GM19395 (cell line): ENCODE results near the gene KRABD2.
"Not testable (repeated sequence)": the region's sequence is repeated elsewhere in the genome, so short reads cannot be mapped to it uniquely, and the experiment has no call there.

Source experiments
- ATAC-seq: cut with Tn5 transposase; IDR thresholded peaks from one replicate; pipeline ENCODE4 v1.9.1; 2021; ENCODE audit warnings: mild to moderate bottlenecking, moderate library complexity; ENCODE audit not compliant: unreplicated experiment

The KRABD2 gene

DNA sequence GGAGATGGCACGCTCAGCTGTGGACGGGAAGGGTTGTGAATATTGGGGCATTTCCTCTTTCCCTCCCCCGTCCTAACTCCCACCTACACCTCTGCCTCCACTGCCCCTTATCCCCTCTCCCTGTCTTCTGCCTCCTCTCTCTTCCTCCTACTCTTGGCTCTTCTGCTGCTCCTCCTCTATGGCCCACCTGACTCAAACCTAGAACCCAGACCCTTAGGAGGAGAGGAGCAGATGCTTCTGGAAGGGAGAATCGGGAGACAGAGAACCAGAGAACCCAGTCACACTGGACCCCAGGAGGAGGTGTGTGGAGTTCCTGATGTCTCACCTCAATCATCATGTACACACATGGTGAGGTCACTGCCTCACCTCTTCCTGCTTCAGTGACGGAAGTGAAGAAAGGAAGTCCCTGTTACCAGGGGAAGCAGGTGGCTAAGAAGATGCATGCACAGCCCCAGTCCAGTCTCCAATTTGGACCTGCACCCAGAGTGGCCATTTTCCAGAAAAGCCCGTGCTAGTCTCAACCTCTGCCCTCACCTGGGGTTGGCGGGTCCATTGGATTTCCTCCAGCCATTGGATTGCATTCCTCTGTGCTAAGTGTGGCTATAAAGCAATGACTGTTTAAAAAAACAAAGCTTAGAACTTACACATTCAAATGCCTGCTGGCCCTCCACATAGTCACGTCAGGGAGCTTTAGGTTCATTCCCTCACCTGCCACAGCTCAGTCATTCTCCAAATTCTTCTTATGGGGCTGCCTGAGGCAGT lies 17.1 kb upstream of the KRABD2 start:
- no peak for ATAC-seq

- ATAC-seq = no peak
Measured at GRCh38 chr17:8392674-8393469, 16.4 kb upstream of the KRABD2 start.

DNA sequence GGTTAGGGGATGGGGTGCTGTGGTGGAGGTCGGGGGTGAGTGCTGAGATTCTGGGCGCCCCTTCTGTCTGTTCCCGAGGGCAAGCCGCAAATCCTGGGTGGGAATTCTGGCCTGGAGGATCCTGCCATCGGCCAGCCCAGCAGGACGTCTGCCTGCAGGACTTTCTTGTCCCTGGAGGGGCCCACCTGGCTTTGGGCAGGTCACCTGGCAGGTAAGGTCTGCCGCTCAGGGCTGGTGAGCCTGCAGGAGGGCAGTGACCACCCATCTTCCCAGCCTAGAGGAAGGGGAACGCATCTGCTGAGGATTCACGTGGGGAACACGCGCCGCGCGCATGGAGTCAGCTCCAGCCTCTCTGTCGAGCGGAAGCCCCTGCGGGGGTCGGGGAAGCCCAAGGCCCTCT lies 15.8 kb upstream of the KRABD2 start:
- ATAC-seq = no peak

- ATAC-seq = no peak
Measured at GRCh38 chr17:8391711-8392110, 15.2 kb upstream of the KRABD2 start.

DNA sequence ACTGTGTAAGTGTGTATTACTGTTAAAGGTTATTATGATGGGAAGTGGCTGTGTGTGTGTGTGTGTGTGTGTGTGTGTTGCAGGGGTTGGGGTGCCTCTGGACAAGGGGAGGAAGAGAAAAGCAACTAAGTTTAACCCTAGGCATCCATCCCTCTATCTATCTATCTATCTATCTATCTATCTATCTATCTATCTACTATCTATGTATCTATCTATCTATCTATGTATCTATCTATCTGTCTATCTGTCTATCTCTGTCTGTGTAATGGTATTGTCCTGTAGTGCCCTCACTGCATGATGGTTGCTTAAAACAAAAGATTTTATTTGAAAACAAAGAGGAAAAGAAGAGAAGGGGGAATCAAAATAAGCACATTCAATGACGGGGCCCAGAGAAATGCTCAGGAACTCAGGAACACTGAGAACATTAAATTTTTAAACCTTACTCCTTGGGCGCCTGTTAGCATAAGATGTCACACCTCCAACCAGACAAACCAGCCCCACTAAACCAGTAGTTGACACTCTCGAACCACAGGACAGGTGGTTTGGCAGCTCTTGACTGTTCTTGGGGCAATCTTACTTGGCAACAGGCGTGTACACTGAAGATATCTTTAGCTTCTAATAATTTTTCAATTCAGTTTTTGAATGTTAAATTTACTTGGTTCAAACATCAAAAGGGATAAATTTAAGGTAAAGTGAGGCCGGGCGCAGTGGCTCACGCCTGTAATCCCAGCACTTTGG lies 11.6 kb upstream of the KRABD2 start:
- ATAC-seq = no peak

DNA sequence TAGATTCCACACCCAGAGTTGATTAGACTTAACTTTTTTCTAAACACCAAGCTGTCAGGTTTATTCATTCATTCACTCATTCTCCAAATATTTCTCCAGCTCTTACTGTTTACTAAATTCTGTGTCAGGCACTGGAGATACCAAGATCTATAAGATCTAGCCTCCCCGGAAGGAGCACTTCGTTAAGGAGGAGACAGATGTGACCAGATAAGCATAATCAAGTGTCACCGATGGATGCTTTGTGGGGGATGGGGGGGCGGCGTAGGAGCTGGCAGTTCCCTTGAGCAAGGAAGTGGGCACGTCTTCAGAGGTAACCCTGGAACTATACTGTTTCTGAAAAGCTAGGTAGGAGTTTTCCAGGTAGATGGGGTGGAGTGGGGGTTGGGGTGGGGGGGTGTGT lies 10.3 kb upstream of the KRABD2 start:
- no peak for ATAC-seq

- no peak for ATAC-seq
Measured at GRCh38 chr17:8384801-8385378, 8.4 kb upstream of the KRABD2 start.

- ATAC-seq = peak; percentile 87
Measured at GRCh38 chr17:8383143-8383822, 6.8 kb upstream of the KRABD2 start, which contains the start of gene RPL26. Gene RPL26 (minus strand): TSS chr17:8383193. CDS start chr17:8382310, 883 bp downstream.

- peak; percentile 23 for ATAC-seq
Measured at GRCh38 chr17:8382880-8383142, 6.3 kb upstream of the KRABD2 start.

- no peak for ATAC-seq
Measured at GRCh38 chr17:8382052-8382879, 5.8 kb upstream of the KRABD2 start.

DNA sequence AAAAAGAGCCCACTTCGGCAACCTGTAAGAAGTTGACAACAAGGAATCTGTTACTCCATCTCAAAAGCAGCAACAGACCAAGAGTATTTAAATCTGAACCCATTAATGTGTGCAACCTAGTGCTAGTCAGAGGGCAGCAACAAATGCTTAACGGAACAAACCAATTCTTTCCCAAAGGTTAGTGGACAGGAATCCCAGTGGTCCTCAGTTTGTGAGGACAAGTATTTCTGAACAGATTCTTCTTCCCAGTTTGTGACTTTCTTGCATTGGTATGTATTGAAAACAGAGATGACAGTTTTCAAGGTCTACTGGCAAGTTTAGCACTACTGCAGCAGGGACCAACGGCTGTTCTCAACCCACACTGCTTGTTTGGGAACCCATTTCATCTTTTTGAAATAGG lies 3.5 kb upstream of the KRABD2 start:
- ATAC-seq = no peak

DNA sequence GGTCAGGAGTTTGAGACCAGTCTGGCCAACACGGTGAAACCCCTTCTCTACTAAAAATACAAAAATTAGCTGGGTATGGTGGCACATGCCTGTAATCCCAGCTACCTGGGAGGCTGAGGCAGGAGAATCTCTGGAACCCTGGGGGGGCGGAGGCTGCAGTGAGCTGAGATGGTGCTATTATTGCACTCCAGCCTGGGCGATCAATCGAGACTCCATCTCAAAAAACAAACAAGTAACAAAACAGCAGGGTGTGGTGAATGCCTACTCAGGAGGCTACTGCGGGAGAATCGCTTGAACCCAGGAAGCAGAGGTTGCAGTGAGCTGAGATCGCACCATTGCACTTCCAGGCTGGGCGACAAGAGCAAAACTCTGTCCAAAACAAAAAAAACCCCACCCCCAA lies 1.6 kb upstream of the KRABD2 start:
- not testable (repeated sequence) for ATAC-seq

DNA sequence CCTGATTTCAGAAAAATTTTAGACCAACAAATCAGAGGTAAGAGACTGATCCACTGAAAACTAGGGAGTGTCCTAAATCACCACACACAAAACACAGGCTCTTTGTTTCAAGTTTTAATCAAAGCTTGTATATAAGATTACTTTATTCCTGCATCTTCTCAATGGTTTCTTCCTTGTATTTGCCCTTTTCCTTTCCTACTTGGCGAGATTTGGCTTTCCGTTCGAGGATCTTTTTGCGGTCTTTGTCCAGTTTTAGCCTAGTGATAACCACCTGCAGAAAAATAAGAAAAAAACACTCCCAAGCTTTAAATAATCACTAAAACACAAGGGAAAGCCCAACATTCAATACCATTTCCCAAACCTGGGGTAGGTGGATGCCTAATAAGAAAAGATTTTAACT lies 918 bp upstream of the KRABD2 start:
- no peak for ATAC-seq

DNA sequence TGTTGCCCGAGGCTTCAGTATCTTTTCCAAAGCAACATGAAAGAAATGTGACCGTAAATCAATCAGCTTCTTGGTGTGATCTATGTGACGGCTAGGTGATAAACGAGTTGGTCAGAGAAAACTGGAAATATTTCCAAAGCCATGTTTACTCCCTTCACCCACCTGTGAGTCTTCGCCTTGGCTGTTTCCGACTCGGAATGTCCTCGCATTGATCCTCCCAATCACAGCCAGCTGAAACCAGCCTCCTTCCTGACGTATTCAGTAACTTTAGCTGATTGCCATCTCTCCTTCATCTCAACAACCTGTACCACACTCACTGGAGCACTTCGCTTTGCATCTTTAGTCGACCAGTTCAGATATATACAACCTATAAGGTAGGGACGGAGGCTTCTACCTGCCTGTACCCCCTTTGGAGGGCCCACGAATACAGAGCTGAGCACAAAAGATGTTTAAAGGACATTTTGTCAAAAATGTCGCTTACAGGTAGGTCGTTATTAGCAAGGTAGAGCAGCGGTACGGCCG lies 705 bp downstream of the KRABD2 start:
- ATAC-seq = peak; percentile 14

DNA sequence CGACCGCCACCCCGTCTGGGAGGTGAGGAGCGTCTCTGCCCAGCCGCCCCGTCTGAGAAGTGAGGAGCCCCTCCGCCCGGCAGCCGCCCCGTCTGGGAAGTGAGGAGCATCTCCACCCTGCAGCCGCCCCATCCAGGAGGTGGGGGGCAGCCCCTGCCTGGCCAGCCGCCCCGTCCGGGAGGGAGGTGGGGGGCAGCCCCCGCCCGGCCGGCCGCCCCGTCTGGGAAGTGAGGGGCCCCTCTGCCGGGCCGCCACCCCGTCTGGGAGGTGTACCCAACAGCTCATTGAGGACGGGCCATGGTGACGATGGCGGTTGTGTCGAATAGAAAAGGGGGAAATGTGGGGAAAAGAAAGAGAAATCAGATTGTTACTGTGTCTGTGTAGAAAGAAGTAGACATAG lies 2.6 kb downstream of the KRABD2 start:
- ATAC-seq = not testable (repeated sequence)

GRCh38 chr17:8372422-8372821 lies 4.1 kb downstream of the KRABD2 start:
- ATAC-seq = no peak

- no peak for ATAC-seq
Measured at GRCh38 chr17:8371786-8372185, 4.7 kb downstream of the KRABD2 start.

DNA sequence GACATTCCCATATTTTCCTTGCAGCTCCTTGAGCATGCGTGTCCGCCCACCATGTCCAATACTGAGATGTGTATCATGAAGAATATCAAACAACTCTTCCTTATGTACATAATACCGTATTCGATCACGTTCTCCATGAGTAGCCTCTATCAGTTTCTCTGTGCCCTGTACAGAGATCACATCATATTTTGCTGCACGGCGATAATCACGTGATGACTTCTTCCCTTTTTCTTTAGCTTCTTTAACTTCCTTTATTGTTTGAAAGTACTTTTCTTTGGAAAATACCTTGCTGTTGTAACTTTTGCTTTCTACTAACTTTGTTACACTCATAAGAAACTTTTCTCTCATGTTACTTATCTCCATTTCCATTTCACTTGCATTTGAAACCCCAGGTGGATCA lies 6.6 kb downstream of the KRABD2 start:
- no peak for ATAC-seq

- ATAC-seq = no peak
Measured at GRCh38 chr17:8368193-8368592, 8.3 kb downstream of the KRABD2 start.

- ATAC-seq = no peak
Measured at GRCh38 chr17:8366231-8366630, 10.3 kb downstream of the KRABD2 start.
